Measurements from ENCODE around the gene SLC13A3. TPM values are rescaled to one million over a fixed set of nuclear protein-coding genes. Genes with fewer than 3 reads are reported as not detected.

The SLC13A3 gene
- total and polyA plus RNA-seq, 2 donors from 2014 or later, result 31.5 to 241 TPM

DNA sequence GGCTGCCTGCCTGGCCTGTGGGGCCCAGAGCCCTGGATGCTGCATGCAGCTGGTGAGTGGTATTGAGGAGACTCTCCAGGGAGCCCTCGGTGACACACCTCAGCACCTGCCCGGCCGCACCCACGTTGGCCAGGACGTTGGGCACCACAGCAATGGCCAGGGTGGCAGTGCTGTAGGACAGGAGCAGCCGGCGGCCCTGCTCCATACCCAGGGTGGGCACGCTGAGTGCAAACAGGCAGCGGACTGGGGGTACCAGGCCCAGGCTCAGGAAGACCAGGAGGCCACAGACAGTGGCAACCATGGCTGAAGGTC is 105.5 kb downstream of the SLC13A3 start:
- intact Hi-C loops (cut with DNase I), result no loop called here
- H3K4me3 ChIP-seq (ENCODE audit: low read length in 3 of 3), result no peak overlapping the region
- H3K27ac ChIP-seq (ENCODE audit: low read depth in 2 of 2, low read length in 2 of 2), result no peak overlapping the region
- no peak overlapping the region for H3K9ac ChIP-seq (ENCODE audit: low read length in 3 of 3)
- H3K4me1 ChIP-seq (ENCODE audit: control insufficient read depth in 2 of 3, insufficient read depth in 2 of 3, low read depth in 1 of 3, low read length in 3 of 3), result no peaks in the 10 kb centered on the region
- DNase-seq (no peak), FAIRE-seq (no peak)
- H3K27me3 ChIP-seq (ENCODE audit: control insufficient read depth, insufficient read depth, low read length), result peaks cover 3% of the 10 kb centered on the region
- TF ChIP-seq, protein P1, sequence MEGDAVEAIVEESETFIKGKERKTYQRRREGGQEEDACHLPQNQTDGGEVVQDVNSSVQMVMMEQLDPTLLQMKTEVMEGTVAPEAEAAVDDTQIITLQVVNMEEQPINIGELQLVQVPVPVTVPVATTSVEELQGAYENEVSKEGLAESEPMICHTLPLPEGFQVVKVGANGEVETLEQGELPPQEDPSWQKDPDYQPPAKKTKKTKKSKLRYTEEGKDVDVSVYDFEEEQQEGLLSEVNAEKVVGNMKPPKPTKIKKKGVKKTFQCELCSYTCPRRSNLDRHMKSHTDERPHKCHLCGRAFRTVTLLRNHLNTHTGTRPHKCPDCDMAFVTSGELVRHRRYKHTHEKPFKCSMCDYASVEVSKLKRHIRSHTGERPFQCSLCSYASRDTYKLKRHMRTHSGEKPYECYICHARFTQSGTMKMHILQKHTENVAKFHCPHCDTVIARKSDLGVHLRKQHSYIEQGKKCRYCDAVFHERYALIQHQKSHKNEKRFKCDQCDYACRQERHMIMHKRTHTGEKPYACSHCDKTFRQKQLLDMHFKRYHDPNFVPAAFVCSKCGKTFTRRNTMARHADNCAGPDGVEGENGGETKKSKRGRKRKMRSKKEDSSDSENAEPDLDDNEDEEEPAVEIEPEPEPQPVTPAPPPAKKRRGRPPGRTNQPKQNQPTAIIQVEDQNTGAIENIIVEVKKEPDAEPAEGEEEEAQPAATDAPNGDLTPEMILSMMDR (IDR thresholded peaks at IDR 0.05; ENCODE audit: borderline replicate concordance, extremely low read depth, insufficient read depth), result no peak
- no peaks in the 10 kb centered on the region for H3K36me3 ChIP-seq (ENCODE audit: control insufficient read depth in 2 of 3, insufficient read depth in 3 of 3, low read length in 3 of 3)
- H3K9me3 ChIP-seq (ENCODE audit: control insufficient read depth in 2 of 3, insufficient read depth in 1 of 3, low read length in 3 of 3), result peaks cover 0 to 3% (median 0%) of the 10 kb centered on the region in 3 donors

DNA sequence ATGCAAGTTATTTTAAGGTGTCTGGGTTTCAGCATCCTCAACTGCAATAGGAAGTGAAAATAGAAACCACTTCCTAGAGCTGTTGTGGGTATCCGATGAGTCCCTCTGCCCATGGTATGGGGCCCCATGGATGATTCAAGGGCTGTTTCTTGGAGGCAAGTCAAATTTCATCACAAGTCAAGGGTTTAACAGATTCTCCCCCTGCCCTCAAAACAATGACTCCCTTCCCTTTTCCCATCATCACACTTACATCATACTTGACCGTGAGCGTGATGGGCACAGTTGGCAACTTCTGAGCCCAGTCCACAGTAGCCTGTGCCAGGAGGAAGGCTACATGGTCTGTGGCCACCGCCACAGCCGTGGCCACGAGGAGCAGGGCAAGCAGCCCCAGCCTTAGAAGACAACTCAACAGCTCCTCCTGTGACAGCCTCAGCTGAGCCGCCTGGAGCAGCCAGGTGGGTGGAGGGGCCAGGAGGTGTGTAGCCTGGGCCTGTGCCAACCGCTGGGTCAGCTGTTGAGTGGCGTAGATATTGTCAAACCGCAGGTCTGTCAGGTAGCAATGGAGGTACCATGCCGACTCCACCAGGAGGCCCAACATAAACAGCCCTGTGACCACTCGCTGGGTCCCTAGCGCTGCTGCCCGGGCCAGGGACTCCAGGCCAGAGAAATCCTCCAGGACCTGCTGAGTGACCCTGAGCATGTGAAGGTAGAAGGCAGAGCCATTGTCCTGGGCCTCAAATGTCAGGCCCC is 106.0 kb downstream of the SLC13A3 start:
- Histone ChIP-seq H3K9me3 (ENCODE audit: control insufficient read depth in 2 of 3, insufficient read depth in 1 of 3, low read length in 3 of 3) (peaks cover 0 to 3% (median 0%) of the 10 kb centered on the region in 3 donors), H3K27me3 (ENCODE audit: control insufficient read depth, insufficient read depth, low read length) (peaks cover 3% of the 10 kb centered on the region), H3K4me3 (ENCODE audit: low read length in 3 of 3) (no peak overlapping the region), H3K9ac (ENCODE audit: low read length in 3 of 3) (no peak overlapping the region), H3K4me1 (ENCODE audit: control insufficient read depth in 2 of 3, insufficient read depth in 2 of 3, low read depth in 1 of 3, low read length in 3 of 3) (no peaks in the 10 kb centered on the region), H3K36me3 (ENCODE audit: control insufficient read depth in 2 of 3, insufficient read depth in 3 of 3, low read length in 3 of 3) (no peaks in the 10 kb centered on the region), H3K27ac (ENCODE audit: low read depth in 2 of 2, low read length in 2 of 2) (no peak overlapping the region)
- TF ChIP-seq, protein P1 (IDR thresholded peaks at IDR 0.05; ENCODE audit: borderline replicate concordance, extremely low read depth, insufficient read depth), result no peak
- FAIRE-seq (no peak), DNase-seq (no peak)
- intact Hi-C loops (cut with DNase I), result no loop called here

DNA sequence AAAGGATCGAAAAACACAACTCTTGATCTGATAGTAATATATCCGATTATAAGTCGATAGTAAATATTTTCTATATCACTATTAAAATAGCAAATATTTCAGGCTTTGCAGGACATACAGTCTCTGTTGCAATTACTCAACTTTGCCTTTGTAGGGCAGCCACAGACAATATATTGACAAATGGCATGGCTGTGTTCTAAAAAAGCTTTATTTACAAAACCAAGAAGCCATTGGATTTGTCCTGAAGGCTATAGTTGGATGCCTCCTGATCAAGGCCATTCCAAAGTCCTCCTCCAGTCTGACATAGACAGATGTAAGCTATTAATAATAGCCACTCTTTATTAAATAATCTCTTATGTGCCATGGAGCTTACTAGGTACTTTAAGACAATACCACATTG is 106.7 kb downstream of the SLC13A3 start:
- no peak for FAIRE-seq

More for the DNA sequence above, 106.7 kb downstream of the SLC13A3 start:
- intact Hi-C loops (cut with DNase I), result no loop called here
- Histone ChIP-seq H3K27ac (ENCODE audit: low read depth in 2 of 2, low read length in 2 of 2) (no peak overlapping the region), H3K27me3 (ENCODE audit: control insufficient read depth, insufficient read depth, low read length) (peaks cover 3% of the 10 kb centered on the region), H3K4me3 (ENCODE audit: low read length in 3 of 3) (no peak overlapping the region), H3K36me3 (ENCODE audit: control insufficient read depth in 2 of 3, insufficient read depth in 3 of 3, low read length in 3 of 3) (no peaks in the 10 kb centered on the region), H3K9ac (ENCODE audit: low read length in 3 of 3) (no peak overlapping the region), H3K9me3 (ENCODE audit: control insufficient read depth in 2 of 3, insufficient read depth in 1 of 3, low read length in 3 of 3) (peaks cover 0 to 3% (median 0%) of the 10 kb centered on the region in 3 donors), H3K4me1 (ENCODE audit: control insufficient read depth in 2 of 3, insufficient read depth in 2 of 3, low read depth in 1 of 3, low read length in 3 of 3) (no peaks in the 10 kb centered on the region)
- no peak for DNase-seq
- TF ChIP-seq, protein P1 (IDR thresholded peaks at IDR 0.05; ENCODE audit: borderline replicate concordance, extremely low read depth, insufficient read depth), result no peak
